CD4-positive, alpha-beta T cell treated with Interferon gamma for 1 hour (primary cell): ENCODE results near the gene GDPD4.

Source experiments
- DNase-seq: peaks from one replicate; pipeline ENCODE4 v3.0.0-alpha.2; 2020

The GDPD4 gene

GRCh38 chr11:77236901-77237300 lies 64.6 kb downstream of the GDPD4 start:
- no peak for DNase-seq

GRCh38 chr11:77233011-77233410 lies 68.5 kb downstream of the GDPD4 start:
- DNase-seq = no peak

- DNase-seq = no peak
Measured at GRCh38 chr11:77232242-77232641, 69.2 kb downstream of the GDPD4 start.

GRCh38 chr11:77231800-77232199 lies 69.7 kb downstream of the GDPD4 start:
- no peak for DNase-seq

- no peak for DNase-seq
Measured at GRCh38 chr11:77230878-77231605, 70.4 kb downstream of the GDPD4 start.

- no peak for DNase-seq
Measured at GRCh38 chr11:77223797-77224196, 77.7 kb downstream of the GDPD4 start.

- DNase-seq = no peak
Measured at GRCh38 chr11:77217156-77217555, 84.3 kb downstream of the GDPD4 start.

- DNase-seq = no peak
Measured at GRCh38 chr11:77215106-77215505, 86.4 kb downstream of the GDPD4 start.

GRCh38 chr11:77214557-77214956 lies 86.9 kb downstream of the GDPD4 start:
- no peak for DNase-seq

- DNase-seq = no peak
Measured at GRCh38 chr11:77213589-77214428, 87.7 kb downstream of the GDPD4 start.

GRCh38 chr11:77213029-77213579 lies 88.4 kb downstream of the GDPD4 start:
- DNase-seq = no peak

- no peak for DNase-seq
Measured at GRCh38 chr11:77212314-77213007, 89.0 kb downstream of the GDPD4 start.

- DNase-seq = no peak
Measured at GRCh38 chr11:77211594-77212251, 89.8 kb downstream of the GDPD4 start.

- no peak for DNase-seq
Measured at GRCh38 chr11:77211040-77211451, 90.4 kb downstream of the GDPD4 start.

- no peak for DNase-seq
Measured at GRCh38 chr11:77209663-77210062, 91.8 kb downstream of the GDPD4 start.

GRCh38 chr11:77208535-77208934 lies 93.0 kb downstream of the GDPD4 start:
- no peak for DNase-seq

GRCh38 chr11:77207618-77208313 lies 93.7 kb downstream of the GDPD4 start:
- DNase-seq = no peak

- DNase-seq = no peak
Measured at GRCh38 chr11:77207019-77207485, 94.4 kb downstream of the GDPD4 start.

GRCh38 chr11:77206264-77207018 lies 95.0 kb downstream of the GDPD4 start:
- DNase-seq = no peak

GRCh38 chr11:77205467-77206263 lies 95.8 kb downstream of the GDPD4 start:
- no peak for DNase-seq
